DOHH2 (cell line): ENCODE data around the gene SAT1.

ENCODE experiments used
- CTCF ChIP-seq: fragments of 200-600 bp; sonication (generic); IDR thresholded peaks from one replicate; pipeline ENCODE4 v1.5.1; 2014; ENCODE audit warnings: antibody characterized with exemption, mild to moderate bottlenecking, low read depth, low read length; ENCODE audit not compliant: poor library complexity, severe bottlenecking
- EZH2phosphoT487 ChIP-seq: fragments of 200-600 bp; sonication (generic); IDR thresholded peaks from 2 replicates; pipeline ENCODE4 v1.6.1; 2017; ENCODE audit warnings: borderline replicate concordance, mild to moderate bottlenecking, antibody characterized with exemption, low read length, moderate library complexity, mixed read lengths

- TF ChIP-seq CTCF (no peak), EZH2phosphoT487 (no peak)
These were observed 49.7 kb downstream of the SAT1 start for GRCh38 chrX:23832721-23833120.
